SK-N-SH (cell line): ENCODE data around the gene SUPT3H.

Experiments
- CHD2 ChIP-seq: fragments of 150-350 bp; IDR thresholded peaks from 2 replicates; pipeline ENCODE4 v1.6.1; 2018; ENCODE audit warnings: low read length; ENCODE audit not compliant: partially characterized antibody
- CTCF ChIP-seq: fragments of 200-600 bp; sonication (generic); IDR thresholded peaks from 2 replicates; pipeline ENCODE4 v1.6.1; 2017; ENCODE audit warnings: antibody characterized with exemption, mild to moderate bottlenecking, moderate library complexity
- EZH2phosphoT487 ChIP-seq: fragments of 200-600 bp; sonication (generic); IDR thresholded peaks from 2 replicates; pipeline ENCODE4 v1.6.1; 2017; ENCODE audit warnings: low read depth, mixed run types, mild to moderate bottlenecking, antibody characterized with exemption, moderate library complexity, borderline replicate concordance
- SMC3 ChIP-seq: IDR thresholded peaks from 2 replicates; pipeline ENCODE4 v1.6.1; 2012; ENCODE audit warnings: low read depth, low read length, improper control_type of control experiment
- USF2 ChIP-seq: fragments of 150-350 bp; IDR thresholded peaks from 2 replicates; pipeline ENCODE4 v1.6.1; 2017; ENCODE audit warnings: antibody characterized with exemption, low read length, low read depth, borderline replicate concordance

DNA sequence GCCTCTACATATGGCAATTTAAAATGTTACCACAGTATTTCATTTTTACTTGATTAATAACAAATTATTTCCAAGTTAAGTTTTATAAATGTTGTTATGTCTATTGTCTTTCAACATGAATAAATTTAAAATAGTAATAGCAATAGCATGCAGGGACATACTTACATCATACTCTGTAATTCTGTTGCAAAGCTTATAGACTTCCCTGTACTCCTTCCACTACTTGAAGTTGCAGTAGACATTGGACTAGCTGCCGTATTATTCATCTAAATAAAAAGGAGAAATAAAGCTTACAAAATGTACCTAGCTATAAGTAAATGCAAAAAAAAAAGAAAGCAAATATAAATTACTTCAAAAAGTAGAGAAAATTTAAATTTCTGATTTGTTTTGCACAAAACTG lies 12.7 kb downstream of the SUPT3H start:
- TF ChIP-seq USF2: no peak
- no peak for TF ChIP-seq EZH2phosphoT487
- no peak for TF ChIP-seq SMC3
- TF ChIP-seq CHD2: no peak
- no peak for TF ChIP-seq CTCF
